ENCODE data around the gene FIG4.
"Not testable (repeated sequence)": the region's sequence is repeated elsewhere in the genome, so short reads cannot be mapped to it uniquely, and the experiment has no call there.

FIG4 gene

DNA sequence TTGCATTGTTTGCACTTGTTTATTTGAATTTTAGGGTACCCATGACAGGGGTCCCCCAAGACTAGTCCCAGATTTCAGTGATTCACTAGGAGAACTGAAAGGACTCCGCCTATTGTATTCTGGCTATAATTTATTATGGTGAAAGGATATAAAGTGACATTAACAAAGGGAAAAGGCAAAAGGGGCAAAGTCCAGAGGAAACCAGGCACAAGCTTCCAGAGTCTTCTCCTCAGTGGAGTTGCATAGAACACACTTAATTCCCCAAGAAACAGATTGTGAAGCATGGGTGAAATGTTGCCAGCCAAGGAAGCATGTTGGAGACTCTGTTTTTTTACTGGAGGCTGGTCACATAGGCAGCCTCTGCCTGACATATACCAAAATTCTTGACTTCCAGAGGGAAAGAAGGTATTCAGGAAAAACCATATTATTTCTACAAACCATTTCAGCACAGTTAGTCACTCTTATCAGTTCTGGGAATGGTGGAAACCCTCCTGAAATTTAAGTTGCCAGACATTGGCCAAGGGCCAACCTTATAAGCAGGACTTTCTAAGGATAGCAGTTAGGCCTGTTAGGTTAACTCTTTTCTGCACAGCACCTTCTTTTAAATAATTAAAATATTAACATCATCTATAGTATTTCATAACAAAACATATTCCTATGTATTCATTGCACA is 71.8 kb downstream of the FIG4 start:
- DNase-seq = no peak

DNA sequence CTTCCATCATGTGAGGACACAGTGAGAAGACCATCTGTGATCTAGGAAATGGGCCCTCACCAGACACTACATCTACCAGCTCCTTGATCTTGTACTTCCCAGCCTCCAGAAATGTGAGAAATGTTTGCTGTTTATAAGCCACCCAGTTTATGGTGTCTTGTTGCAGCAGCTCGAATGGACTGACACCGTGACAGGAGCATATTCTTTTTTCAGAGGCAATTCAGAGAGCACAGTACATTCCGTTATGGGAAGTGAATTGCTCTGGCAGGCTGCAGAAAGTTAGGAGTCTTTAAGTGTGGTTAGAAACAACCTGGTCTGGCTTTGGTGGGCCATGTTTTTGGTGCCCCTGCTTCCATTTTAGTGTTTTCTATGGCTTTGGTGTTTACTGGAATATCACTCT is 75.1 kb downstream of the FIG4 start:
- DNase-seq = no peak

DNA sequence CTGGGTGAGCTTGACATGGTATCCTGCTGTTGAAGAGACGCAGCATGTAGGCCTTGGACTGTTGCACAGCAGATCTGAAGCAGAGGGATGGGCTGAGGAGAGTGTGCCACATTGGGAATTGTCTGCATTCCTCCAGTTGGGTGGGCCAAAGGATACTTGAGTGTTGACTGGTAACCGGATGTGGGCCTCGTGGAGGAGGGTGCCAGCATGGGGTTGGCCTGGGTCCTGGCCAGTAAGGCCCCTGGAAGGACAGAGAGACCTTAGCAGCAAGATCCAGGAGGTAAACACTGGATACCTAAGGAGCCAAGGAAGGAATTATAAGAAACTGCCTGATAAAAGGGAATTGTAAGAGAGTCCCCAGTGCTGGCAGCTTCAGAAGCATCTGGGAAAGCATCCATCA is 76.9 kb downstream of the FIG4 start:
- no peak for DNase-seq

DNA sequence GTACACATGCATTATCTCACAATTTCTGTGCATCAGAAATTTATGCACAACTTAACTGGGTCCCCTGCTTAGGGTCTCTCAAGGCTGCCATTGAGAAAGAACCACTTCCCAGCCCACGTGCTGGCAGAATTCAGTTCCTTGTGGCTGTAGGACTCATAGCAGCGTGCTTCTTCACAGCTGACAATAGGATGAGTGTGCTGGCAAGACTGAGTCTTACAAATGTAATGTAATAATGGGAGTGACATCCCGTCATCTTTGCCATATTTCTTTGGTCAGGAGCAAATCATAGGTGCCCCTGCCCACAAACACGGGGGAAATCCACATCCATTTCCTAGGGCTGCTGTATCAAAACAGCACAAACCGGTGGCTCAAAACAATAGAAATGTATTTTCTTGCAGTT is 77.4 kb downstream of the FIG4 start:
- no peak for DNase-seq

DNA sequence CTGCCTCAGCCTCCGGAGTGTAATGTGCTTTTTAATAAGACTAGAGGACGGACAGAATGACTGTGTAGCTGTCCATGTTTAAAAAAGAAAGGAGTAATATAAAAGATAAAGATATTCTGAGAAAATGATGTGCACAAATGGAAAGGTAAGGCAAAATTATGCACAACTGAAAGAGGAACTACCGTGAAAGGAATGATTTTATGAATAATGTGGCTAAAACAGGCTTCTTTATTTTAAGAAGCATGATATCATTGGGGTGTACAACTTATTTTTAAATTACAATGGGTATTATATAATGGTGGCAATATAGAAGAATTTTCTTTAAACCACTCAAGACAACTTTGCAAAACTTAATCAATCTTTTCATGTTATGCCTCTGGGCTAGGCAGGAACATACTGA is 78.1 kb downstream of the FIG4 start:
- DNase-seq = no peak

DNA sequence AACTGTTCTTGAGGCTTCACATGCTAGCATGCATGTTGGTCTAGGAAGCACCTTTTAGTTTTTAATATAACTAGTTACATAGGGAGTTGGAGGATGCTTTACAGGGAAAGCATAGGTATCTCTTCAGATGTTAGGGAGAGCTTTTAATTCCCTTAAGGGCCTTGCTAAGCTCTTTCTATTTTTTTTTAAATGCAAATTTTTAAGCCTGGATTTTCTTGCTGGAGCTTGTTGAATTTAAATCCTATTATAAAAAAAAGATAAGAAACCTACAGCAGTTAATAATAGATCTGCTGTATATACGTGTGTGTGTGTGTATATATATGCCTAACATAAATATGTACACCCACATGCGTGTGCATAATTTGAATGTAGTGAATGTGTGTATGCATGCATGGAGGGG is 79.0 kb downstream of the FIG4 start:
- DNase-seq = no peak

DNA sequence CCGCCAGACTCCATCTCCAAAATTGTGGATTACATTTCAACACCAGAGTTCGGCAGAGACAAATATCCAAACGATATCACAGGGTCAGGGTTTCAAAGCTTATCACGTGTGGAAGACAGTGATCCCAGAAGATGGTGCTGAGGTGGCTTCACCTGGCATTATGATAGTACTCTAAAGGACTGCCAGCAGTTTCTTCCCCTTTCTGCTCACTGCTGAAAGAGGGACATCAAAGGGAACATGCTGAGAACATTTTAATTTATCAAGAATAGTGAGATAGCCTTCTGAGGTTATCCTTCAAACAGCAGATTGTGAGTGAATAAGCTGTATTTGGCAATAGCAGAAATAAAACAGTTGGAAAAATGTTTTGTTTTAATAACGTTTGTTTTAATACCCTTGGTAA is 79.7 kb downstream of the FIG4 start:
- no peak for DNase-seq

DNA sequence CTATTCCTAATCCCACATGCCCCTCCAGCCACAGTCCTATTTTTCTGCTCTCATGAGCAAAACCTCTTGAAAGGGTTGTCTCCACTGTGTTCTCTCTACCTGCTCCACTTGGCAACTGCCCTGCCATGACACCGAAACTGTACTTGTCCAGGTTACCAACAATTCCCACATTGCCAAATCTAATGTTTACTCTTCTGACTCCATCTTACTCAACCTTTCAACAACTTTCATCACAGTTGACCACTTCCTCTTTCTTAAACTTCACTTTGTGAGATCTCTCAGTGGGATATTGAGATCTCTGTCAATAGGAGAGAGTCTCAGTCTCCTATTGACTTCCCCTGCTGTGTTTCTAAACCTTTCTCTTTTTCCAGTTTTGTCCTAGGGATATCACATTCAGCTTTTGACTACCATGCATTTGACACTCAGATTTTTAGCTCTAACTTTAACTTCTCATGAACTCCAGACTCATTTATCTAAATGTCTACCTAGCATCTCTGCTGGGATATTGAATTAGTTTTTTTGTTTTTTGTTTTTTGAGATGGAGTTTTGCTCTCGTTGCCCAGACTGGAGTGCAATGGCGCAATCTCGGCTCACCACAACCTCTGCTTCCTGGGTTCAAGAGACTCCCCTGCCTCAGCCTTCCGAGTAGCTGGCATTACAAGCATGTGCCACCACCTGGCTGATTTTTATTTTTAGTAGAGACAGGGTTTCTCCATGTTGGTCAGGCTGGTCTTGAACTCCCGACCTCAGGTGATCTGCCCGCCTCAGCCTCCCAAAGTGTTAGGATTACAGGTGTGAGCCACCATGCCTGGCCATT is 81.1 kb downstream of the FIG4 start:
- not testable (repeated sequence) for DNase-seq

DNA sequence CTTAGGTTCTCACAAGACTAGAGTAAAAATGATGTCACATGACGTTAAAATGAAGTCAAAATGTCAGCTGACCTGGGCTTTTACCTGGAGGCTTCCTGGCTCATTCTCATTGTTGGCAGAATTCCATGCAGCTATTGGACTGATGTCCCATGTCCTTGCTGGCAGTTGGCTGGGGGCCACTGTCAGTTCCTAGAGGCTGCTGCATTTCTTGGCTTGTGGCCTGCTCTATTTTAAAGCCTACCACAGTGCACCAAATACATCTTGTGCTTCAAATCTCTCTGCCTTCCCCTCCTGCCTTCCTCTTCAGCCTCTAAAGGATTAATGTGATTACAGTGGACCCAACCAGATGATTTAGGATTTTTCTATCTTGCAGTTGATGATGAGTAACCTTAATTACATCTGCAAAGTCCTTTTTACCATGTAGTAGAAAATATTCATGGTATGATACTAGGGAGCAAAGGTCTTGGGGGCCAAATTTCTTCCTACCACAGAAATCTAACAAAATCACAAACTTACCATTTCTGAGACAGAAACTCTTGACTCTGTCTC is 81.9 kb downstream of the FIG4 start:
- no peak for DNase-seq

DNA sequence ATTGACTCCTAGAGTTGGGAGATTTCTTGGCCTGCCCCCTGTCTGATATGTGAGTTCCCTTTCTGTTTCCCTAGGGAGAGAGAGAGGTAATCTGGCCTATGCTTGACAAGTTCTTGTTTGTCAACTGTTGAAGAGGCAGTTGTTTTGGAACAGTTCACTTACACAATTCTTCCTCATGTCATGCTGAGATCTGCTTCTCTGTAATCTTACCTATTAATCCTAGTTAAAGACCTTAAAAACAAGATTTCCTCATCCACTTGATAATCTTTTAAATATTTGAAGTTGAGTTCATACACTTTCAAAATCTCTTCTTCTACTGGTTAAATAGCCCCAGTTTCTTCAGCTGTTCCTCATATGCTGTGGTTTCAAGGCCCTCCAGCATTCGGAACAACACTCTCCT is 89.9 kb downstream of the FIG4 start:
- no peak for DNase-seq

DNA sequence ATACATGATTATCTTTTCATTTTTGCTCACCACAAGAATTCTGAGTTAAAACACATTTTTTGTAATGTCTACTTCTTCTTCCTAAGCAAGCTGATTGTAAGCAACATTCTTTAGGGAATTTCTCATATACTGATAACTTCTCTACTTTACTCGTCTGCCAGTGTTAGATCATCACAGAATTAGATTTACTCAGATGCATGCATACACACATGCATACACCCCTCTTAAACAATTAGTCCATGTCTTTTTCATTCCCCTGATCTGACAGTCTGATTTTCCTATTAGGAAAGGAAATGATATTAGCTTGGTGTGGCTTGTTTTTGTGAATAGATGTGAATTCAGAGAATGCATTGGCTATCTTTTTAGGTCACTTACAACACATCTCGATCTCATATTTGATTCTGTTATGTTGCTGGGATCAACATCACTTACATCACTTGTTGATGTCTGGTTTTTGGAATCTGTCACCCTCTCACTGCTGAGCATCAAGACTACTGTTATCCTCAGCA is 91.4 kb downstream of the FIG4 start:
- DNase-seq = no peak

DNA sequence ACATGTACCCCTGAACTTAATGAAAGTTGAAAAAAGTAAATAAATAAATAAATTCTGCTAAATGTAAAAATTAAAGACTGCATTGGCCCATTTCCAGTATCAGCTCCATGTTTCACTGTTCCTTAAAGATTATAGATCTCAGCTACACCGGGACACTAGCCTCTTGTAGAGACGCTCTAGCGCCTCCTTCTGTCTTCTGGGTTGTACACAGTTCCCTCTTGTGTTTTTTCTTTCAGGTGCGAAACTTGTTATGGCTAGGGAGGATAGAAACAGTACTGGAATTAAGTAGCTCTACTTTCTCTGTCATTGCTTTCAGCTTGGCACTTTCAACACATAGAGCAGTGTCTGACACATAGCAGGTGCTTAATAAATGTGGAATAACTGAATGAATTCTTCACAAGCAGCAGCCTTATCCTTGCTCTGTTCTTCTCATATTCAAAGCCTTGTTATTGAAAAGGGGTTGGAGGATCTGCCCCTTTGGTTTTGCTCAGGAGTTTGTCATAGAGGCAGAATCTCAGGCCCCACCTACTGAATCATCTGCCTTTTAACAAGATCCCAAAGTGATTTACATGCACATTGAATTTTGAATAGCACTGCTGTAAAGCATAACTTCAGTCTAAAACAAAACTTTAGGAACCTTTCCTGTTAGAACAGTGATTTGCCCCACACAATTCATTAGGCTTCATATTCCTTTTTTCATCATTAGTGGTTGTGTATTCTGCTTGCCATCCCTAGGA is 92.3 kb downstream of the FIG4 start:
- no peak for DNase-seq

DNA sequence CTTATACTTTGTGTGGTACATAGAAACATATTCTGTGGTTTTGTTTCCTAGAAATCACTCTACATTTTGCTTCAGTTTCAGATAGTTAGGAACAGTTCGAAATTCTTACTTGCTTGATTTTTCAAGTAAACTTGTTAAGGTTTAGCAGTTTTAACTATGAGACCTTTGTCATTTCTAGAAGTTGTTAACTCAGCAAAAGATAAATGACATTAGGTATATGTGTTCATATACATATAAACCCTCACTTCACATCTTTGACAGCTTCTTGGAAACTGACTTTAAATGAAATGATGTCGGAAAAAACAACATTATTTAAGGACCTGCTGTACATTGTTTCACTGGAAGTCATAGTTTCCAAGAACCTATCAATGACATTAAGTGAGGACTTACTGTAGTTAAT is 96.2 kb downstream of the FIG4 start:
- no peak for DNase-seq

DNA sequence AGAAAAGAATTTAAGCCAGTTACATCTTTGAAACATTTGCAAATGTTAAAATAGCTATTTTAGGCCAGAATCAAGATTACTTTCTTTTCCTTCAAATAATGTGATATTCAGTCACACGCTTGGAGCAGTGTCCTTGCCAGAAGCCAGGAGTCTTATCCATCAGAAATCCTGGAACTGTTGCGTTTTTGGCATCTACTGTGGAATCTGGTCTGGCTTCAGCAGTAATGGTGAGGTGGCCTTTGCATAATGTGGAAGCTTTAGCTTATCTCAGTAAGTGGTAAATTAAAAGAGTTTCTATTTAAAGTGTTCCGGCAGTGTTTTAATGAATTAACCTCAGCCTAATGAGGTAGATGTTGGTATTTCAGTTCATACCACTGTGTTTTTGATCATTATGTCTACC is 97.6 kb downstream of the FIG4 start:
- no peak for DNase-seq

DNA sequence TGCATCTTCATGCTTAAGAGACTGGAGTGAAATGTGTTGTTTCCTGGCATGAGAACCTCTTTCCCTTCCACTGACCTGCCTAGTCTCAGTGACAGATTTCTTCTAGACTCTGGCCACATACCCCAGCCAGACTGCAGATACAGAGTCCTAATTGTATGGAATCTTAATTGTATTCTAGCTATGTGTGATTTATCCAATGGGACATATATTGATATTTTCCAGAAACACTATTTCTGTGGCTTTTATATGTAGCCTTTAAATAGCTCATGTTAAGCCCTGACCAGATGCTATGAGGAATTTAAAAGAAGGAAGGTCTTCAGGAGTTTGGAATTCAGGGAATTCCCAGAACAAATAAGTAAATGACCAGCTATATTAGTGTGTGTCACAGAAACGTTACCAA is 99.0 kb downstream of the FIG4 start:
- no peak for DNase-seq

DNA sequence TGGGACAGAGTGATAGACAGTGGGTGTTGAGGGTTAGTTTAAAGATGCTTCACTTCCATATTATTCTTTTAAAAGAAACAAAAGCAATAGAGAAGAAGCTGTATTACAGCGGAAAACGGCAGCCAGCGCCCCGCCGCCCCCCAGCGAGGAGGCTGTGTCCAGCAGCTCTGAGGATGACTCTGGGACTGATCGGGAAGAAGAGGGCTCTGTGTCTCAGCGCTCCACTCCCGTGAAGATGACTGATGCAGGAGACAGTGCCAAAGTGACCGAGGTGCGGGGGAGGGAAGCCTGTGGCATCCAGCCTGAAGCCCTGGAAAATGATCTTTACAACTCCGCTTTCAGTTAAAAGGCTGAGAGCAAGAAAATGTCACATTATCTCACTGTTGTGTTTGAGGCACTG is 100.2 kb downstream of the FIG4 start:
- no peak for DNase-seq

DNA sequence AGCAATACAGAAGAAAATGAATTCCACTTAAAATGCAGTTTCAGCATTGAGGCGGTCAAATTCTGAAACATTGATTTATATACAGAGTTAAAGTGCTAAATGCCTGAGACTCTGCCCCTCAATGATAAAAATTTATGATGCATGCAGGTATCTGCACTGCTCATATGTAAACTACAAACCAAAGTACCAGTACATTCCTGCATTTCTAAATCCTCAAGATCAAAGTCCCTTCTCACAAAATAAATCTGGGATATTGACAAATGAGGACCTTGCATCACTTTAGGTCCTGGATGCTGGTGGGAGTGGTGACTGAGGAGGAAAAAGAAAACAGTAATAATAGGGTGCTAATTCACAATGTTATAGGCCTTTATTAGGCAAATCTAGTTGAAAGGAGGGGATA is 101.9 kb downstream of the FIG4 start:
- DNase-seq = no peak

DNA sequence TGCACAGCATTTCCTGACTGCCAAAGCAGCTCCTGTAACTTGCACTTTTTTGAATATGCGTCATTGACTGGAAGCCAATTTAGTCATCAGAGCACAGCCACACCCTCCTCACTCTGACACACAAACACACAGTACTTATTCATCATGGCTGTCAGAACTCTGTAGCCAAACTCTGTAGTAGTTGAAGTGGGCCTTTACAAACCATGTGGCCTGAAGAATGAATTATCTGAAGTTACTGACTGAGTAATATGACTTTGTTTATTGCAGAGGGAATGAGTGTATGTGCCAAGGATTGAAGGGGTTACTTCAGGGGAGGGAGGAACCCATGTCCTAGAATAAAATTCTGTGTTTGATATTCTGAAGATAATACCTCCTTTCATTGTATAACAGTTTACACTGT is 102.7 kb downstream of the FIG4 start:
- DNase-seq = no peak

DNA sequence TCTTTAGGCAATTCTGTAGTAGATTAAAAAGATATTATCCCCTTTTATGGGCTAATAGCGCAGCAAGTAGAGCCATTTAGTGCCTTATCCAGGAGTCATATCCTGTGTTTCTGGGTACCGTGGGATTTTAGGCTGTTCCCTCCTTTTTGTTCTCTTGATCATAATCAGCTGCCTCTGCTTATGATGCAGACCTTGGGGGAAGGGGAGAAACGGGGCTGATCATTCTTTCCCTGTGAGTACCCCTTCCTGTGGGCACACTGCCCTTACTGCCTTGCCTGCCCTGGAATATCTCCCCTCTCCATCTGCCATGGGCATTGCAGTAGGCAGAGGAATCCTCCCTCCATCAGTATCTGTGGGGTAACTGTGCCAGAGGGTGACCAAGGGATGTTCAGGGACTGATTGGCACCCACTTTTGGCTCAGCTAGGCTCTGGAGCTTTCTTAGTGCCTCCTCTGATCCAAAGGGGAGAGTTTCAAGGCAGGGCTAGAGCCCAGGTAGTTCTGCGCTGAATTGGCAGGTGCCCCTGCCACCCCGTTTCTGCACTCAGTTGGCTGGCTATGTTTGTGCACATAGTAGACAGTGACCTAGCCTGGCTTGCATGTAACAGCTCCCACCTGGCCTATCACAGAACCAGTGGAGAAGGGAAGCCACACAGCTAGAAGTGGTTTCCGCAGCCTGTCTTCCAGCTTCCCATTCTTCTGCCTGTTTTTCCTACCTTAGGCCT is 103.3 kb downstream of the FIG4 start:
- DNase-seq = no peak

DNA sequence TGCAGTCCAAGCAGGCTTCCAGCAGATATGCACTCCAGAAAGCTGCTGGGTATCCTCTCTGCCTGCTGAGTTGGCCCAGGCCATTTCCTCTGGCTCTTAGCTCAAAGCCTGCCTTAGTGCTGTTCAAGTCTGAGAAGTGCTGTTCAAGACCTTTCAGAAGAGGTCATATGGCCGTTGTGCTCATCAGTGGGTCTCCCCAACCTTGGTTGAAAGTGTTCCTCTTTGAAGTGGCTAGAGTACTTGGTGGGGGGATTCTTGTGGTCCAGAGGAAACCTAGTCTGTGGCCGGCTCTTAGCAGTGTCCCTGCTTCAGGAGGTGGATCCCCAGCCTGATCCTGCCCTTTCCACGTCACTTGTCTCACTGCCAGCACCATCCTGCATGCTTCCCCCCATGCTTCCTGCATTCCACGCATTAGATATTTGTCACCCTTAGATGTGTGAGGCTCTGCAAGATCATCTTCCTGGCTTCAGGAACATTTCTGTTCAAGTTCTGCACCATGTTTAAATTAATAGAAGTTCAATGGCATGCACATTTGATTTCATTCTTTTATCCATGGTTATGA is 105.0 kb downstream of the FIG4 start:
- DNase-seq = no peak

DNA sequence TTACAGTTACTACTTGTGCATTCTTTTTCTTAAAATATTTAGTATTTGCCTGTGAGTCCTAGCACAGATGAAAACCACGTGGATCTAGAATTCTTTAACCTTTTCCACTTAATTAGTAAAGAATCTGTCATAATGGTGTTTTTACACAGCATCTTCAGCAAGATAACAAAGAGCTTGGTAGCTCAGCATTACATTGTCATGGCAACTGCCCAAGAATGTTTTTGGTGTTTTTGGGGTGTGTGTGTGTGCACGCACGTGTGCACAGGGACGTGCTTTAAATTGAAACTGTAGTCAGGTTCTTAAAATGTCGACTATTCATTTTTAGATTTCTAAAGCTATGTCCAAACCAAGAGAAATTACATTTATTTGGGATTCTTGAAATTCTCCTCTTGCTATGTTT is 108.0 kb downstream of the FIG4 start:
- DNase-seq = no peak

DNA sequence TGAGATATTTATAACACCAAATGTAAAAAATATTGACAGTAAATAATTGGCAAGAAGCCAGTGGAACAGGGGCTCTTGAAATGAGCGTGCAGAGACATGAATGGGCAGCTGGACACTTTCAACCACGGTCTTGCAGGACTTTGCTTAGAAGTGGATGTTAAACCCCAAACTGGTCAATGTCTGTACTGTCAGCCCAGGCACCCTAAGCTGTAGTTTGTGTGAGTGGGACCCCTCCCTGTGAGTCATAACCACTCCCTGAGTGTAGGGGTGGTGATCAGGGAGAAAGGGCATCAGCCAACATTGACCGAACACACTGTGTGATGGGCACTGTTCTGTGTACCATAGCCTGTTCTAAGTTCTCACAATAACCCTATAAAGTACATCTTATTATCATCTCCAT is 108.6 kb downstream of the FIG4 start:
- DNase-seq = no peak

DNA sequence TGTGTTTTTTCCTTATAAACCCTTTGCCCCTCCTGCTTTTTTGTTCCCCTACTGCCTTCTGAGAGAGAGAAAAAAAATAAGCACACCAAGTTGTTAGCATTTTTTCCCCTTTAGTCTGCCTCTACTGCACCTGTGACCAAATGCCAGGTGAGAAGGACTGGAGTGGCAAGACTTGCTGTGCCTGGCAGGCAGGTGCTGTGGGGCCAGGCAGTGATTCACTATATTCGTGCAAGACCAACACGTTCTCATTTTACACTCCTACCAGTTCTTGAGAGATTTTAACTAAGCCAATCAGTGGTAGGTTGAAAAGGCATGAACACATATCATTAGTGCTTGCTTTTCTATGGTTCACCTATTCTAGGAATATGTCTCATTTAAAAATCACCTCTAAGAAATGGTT is 109.7 kb downstream of the FIG4 start:
- no peak for DNase-seq

Measured in cortex of kidney (tissue), 1 donor.